ENCODE data around the gene FHL5. TPM values are rescaled to one million over a fixed set of nuclear protein-coding genes. Genes with fewer than 3 reads are reported as not detected.

Gene FHL5
- total and polyA plus RNA-seq, 2 donors (not counting 1 experiment from before 2014, with no cell fraction given) = not detected

- H3K27me3 Mint-ChIP-seq = peaks cover 10% of the 10 kb centered on the region
- no peaks in the 10 kb centered on the region for H3K27me3 ChIP-seq (replicated peaks in 1 of 4; ENCODE audit: control extremely low read depth in 1 of 4, control insufficient read depth in 3 of 4, insufficient read depth in 4 of 4, low read length in 3 of 4)
- CTCF ChIA-PET = no interaction called here
Measured at GRCh38 chr6:96608074-96608473, 45.1 kb downstream of the FHL5 start.

GRCh38 chr6:96610019-96610418, 47.1 kb downstream of the FHL5 start:
- ATAC-seq (ENCODE audit: low read depth) (no peak), DNase-seq (peak; percentile 9)
- POLR2A ChIA-PET = no interaction called here
- intact Hi-C loops (cut with micrococcal nuclease) = no loop called here
- H3K4me3 ChIP-seq (ENCODE audit: control extremely low read depth in 1 of 5, extremely low read depth in 1 of 5, insufficient read depth in 1 of 5, low read depth in 2 of 5, low read length in 4 of 5) = no peak overlapping the region
- no peaks in the 10 kb centered on the region for H4K20me1 ChIP-seq (ENCODE audit: control insufficient read depth, insufficient read depth, low read length, poor library complexity, severe bottlenecking)
- H3K4me2 ChIP-seq (replicated peaks; ENCODE audit: low read depth, low read length, poor library complexity, severe bottlenecking) = peak overlapping the region; percentile 19
- peaks cover 14% of the 10 kb centered on the region for H3K27me3 Mint-ChIP-seq
- H3K9me3 ChIP-seq (ENCODE audit: control extremely low read depth in 1 of 3, control insufficient read depth in 2 of 3, insufficient read depth in 1 of 3, low read length in 2 of 3) = no peaks in the 10 kb centered on the region
- H3K9me3 Mint-ChIP-seq (ENCODE audit: insufficient read depth) = no peaks in the 10 kb centered on the region
- H3K27ac ChIP-seq (ENCODE audit: low read length in 2 of 2) = no peak overlapping the region
- no peaks in the 10 kb centered on the region for H3K79me2 ChIP-seq (ENCODE audit: control insufficient read depth, insufficient read depth, low read length)
- peaks cover 0 to 3% (median 0%) of the 10 kb centered on the region in 4 experiments for H3K27me3 ChIP-seq (replicated peaks in 1 of 4; ENCODE audit: control extremely low read depth in 1 of 4, control insufficient read depth in 3 of 4, insufficient read depth in 4 of 4, low read length in 3 of 4)
- H3K36me3 ChIP-seq (replicated peaks in 1 of 2; ENCODE audit: control extremely low read depth in 1 of 2, control insufficient read depth in 1 of 2, extremely low read depth in 1 of 2, insufficient read depth in 2 of 2, low read length in 1 of 2) = no peaks in the 10 kb centered on the region
- peaks cover 20 to 26% of the 10 kb centered on the region in 2 donors for H3K4me1 ChIP-seq (ENCODE audit: control insufficient read depth in 2 of 2, insufficient read depth in 2 of 2, low read length in 2 of 2)
- no peak overlapping the region for H3K27ac Mint-ChIP-seq
- H3K9ac ChIP-seq (ENCODE audit: low read length) = no peak overlapping the region
- CTCF ChIA-PET = interaction anchor here (1.4 to 1.9 kb wide), 2 partner anchors 17 to 448 kb away, joined by 4 to 6 read pairs; no protein-coding TSS in a partner anchor
- no peak for TF ChIP-seq EZH2 (IDR thresholded peaks at IDR 0.05; ENCODE audit: borderline replicate concordance, insufficient read depth, low read depth, low read length, poor library complexity, severe bottlenecking)
- no peak for TF ChIP-seq CTCF (IDR thresholded peaks at IDR 0.05)
- peak overlapping the region; percentile 46 for H3K4me3 Mint-ChIP-seq
- no peak overlapping the region for H2AFZ ChIP-seq (ENCODE audit: insufficient read depth, low read depth, low read length, poor library complexity, severe bottlenecking)
- WGBS (ENCODE audit: insufficient coverage) = no CpG with 5 or more reads among the region's 1 CpG
- H3K4me1 Mint-ChIP-seq = peaks cover 27% of the 10 kb centered on the region

More at GRCh38 chr6:96608074-96608473, 45.1 kb downstream of the FHL5 start:
- H3K4me1 Mint-ChIP-seq = peaks cover 27% of the 10 kb centered on the region
- H3K4me2 ChIP-seq (replicated peaks; ENCODE audit: low read depth, low read length, poor library complexity, severe bottlenecking) = no peak overlapping the region
- H4K20me1 ChIP-seq (ENCODE audit: control insufficient read depth, insufficient read depth, low read length, poor library complexity, severe bottlenecking) = no peaks in the 10 kb centered on the region
- H3K27ac Mint-ChIP-seq = no peak overlapping the region
- H3K9me3 Mint-ChIP-seq (ENCODE audit: insufficient read depth) = no peaks in the 10 kb centered on the region
- H3K4me3 Mint-ChIP-seq = no peak overlapping the region
- DNase-seq = no peak
- no peaks in the 10 kb centered on the region for H3K9me3 ChIP-seq (ENCODE audit: control extremely low read depth in 1 of 3, control insufficient read depth in 2 of 3, insufficient read depth in 1 of 3, low read length in 2 of 3)
- H3K36me3 ChIP-seq (replicated peaks in 1 of 2; ENCODE audit: control extremely low read depth in 1 of 2, control insufficient read depth in 1 of 2, extremely low read depth in 1 of 2, insufficient read depth in 2 of 2, low read length in 1 of 2) = no peaks in the 10 kb centered on the region
- H3K9ac ChIP-seq (ENCODE audit: low read length) = no peak overlapping the region
- H3K79me2 ChIP-seq (ENCODE audit: control insufficient read depth, insufficient read depth, low read length) = no peaks in the 10 kb centered on the region
- H3K4me3 ChIP-seq (ENCODE audit: control extremely low read depth in 1 of 5, extremely low read depth in 1 of 5, insufficient read depth in 1 of 5, low read depth in 2 of 5, low read length in 4 of 5) = no peak overlapping the region
- no peak overlapping the region for H2AFZ ChIP-seq (ENCODE audit: insufficient read depth, low read depth, low read length, poor library complexity, severe bottlenecking)
- peaks cover 20 to 26% of the 10 kb centered on the region in 2 donors for H3K4me1 ChIP-seq (ENCODE audit: control insufficient read depth in 2 of 2, insufficient read depth in 2 of 2, low read length in 2 of 2)
- no peak for ATAC-seq (ENCODE audit: low read depth)
- no peak overlapping the region for H3K27ac ChIP-seq (ENCODE audit: low read length in 2 of 2)
- POLR2A ChIA-PET = no interaction called here
- no peak for TF ChIP-seq CTCF (IDR thresholded peaks at IDR 0.05)
- TF ChIP-seq EZH2 (IDR thresholded peaks at IDR 0.05; ENCODE audit: borderline replicate concordance, insufficient read depth, low read depth, low read length, poor library complexity, severe bottlenecking) = no peak
- intact Hi-C loops (cut with micrococcal nuclease) = no loop called here

Measured in B cell (primary cell).